ENCODE data around the gene PXMP4.

Gene PXMP4

DNA sequence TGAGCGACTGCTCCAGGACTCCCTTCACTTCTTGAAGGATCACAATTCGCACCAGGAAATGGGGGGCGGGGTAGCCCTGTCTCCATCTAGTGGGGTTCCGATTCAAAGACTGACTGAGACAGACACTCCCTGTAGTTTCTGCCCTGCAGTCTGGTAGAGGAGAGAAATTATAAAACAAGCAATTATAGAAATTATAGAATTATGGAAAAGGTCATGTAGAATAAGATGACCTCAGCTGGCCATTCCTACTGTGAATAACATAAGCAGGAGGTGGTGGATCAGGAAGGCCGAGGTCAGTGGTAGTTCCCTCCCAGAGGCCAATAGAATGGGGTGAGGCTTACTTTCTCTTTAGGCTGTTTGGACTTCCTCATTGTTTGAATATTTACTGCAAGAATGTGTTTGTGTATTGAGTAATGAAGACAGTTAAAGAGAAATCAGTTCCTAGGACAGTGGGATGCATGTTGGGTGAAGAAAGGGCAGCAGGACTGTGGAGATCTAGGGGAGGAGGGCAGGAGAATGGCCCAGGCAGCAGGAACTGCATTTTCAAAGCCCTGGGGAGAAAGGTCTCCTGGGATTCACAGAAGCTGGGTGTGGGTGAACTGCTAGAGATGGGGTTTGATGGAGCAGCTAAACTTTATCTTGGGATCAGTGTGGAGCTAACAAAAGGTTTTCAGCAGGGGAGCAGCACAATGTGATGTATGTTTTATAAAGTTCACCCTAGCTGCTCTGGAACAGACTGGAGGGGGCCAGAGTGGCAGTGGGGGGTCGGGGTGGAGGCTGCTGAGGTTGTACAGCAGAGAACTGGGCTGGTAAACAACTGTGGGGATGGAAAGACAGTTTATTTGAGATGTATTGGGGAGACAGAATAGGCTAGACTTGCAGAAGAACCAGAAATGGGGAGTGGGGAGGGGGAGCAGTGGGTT is 13.8 kb upstream of the PXMP4 start:
- TF ChIP-seq USF1 (IDR thresholded peaks at IDR 0.05) (no peak), TCF12 (IDR thresholded peaks at IDR 0.05; ENCODE audit: low read depth) (no peak), EGR1 (IDR thresholded peaks at IDR 0.05) (no peak), CEBPB (IDR thresholded peaks at IDR 0.05) (peak; percentile 63), EP300 (IDR thresholded peaks at IDR 0.05; ENCODE audit: borderline replicate concordance) (no peak), TEAD4 (IDR thresholded peaks at IDR 0.05) (peak; percentile 80), YY1 (IDR thresholded peaks at IDR 0.05; ENCODE audit: low read depth) (no peak), ZBTB7A (IDR thresholded peaks at IDR 0.05; ENCODE audit: low read depth) (no peak), RAD21 (IDR thresholded peaks at IDR 0.05; ENCODE audit: low read depth) (no peak), TAF1 (IDR thresholded peaks at IDR 0.05; ENCODE audit: low read depth) (no peak), CREB1 (IDR thresholded peaks at IDR 0.05; ENCODE audit: low read depth) (no peak), FOXM1 (IDR thresholded peaks at IDR 0.05; ENCODE audit: borderline replicate concordance, low read depth) (no peak)
- TF ChIP-seq, protein P1, sequence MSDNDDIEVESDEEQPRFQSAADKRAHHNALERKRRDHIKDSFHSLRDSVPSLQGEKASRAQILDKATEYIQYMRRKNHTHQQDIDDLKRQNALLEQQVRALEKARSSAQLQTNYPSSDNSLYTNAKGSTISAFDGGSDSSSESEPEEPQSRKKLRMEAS (IDR thresholded peaks at IDR 0.05) = no peak
- TF ChIP-seq, protein P2, sequence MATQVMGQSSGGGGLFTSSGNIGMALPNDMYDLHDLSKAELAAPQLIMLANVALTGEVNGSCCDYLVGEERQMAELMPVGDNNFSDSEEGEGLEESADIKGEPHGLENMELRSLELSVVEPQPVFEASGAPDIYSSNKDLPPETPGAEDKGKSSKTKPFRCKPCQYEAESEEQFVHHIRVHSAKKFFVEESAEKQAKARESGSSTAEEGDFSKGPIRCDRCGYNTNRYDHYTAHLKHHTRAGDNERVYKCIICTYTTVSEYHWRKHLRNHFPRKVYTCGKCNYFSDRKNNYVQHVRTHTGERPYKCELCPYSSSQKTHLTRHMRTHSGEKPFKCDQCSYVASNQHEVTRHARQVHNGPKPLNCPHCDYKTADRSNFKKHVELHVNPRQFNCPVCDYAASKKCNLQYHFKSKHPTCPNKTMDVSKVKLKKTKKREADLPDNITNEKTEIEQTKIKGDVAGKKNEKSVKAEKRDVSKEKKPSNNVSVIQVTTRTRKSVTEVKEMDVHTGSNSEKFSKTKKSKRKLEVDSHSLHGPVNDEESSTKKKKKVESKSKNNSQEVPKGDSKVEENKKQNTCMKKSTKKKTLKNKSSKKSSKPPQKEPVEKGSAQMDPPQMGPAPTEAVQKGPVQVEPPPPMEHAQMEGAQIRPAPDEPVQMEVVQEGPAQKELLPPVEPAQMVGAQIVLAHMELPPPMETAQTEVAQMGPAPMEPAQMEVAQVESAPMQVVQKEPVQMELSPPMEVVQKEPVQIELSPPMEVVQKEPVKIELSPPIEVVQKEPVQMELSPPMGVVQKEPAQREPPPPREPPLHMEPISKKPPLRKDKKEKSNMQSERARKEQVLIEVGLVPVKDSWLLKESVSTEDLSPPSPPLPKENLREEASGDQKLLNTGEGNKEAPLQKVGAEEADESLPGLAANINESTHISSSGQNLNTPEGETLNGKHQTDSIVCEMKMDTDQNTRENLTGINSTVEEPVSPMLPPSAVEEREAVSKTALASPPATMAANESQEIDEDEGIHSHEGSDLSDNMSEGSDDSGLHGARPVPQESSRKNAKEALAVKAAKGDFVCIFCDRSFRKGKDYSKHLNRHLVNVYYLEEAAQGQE (IDR thresholded peaks at IDR 0.05; ENCODE audit: low read depth) = no peak

DNA sequence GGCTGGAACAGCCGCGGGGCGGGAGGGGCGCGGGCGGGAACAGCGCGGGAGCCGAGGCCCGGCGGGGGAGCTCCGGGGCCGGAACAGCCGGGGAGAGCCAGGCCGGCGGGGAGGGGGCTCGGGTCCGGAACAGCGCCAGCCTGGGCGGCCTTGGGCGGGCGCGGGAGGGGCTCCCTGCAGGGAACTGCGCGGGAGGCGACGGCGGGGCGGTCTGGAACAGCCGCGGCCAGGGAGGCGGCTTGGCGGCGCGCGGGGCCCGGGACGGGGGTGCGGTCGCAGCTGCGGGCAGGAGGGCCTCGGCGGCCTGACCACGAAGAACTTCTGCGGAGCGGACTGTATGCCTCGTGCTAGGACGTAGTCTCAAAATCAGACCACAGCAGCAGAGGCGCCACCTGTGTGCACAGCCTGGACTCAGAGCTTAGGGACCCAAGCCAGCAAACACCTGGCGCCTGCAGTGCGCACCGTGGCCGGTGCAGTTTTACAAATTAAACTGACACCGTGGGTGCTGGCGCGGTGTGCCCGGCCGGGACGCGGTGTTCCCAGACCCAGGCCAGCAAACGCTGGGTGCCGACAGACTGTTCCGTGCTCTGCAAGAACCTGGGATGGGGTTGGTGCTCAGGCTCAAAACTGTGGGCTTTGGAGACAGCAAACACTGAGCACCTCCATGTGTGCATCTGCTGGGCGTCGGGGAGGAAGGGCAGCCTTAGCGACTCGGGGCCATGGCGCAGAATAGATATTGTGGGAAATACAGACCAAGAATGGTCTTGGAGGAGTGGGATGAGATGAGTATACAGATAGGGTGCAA is 12.3 kb upstream of the PXMP4 start:
- TF ChIP-seq NFIC (IDR thresholded peaks at IDR 0.05) (peak; percentile 48; the same call in 1 of the 2 replicates), YY1 (IDR thresholded peaks at IDR 0.05; ENCODE audit: low read depth) (peak; percentile 59), RAD21 (IDR thresholded peaks at IDR 0.05; ENCODE audit: low read depth) (0 out of 2 replicates have a peak, but pooled peaks have one; percentile 9), FOXM1 (IDR thresholded peaks at IDR 0.05; ENCODE audit: borderline replicate concordance, low read depth) (no peak), EGR1 (IDR thresholded peaks at IDR 0.05) (peak; percentile 33), EP300 (IDR thresholded peaks at IDR 0.05; ENCODE audit: borderline replicate concordance) (peak; percentile 99), TCF12 (IDR thresholded peaks at IDR 0.05; ENCODE audit: low read depth) (peak; percentile 80), USF1 (IDR thresholded peaks at IDR 0.05) (no peak), TAF1 (IDR thresholded peaks at IDR 0.05; ENCODE audit: low read depth) (peak; percentile 67; the same call in 1 of the 2 replicates), CREB1 (IDR thresholded peaks at IDR 0.05; ENCODE audit: low read depth) (no peak), CEBPB (IDR thresholded peaks at IDR 0.05) (no peak), ZBTB7A (IDR thresholded peaks at IDR 0.05; ENCODE audit: low read depth) (no peak), TEAD4 (IDR thresholded peaks at IDR 0.05) (no peak)
- TF ChIP-seq, protein P2 (IDR thresholded peaks at IDR 0.05; ENCODE audit: low read depth) = no peak; the same call in 1 of the 2 replicates
- TF ChIP-seq, protein P1 (IDR thresholded peaks at IDR 0.05) = peak; percentile 84; the same call in 1 of the 2 replicates

DNA sequence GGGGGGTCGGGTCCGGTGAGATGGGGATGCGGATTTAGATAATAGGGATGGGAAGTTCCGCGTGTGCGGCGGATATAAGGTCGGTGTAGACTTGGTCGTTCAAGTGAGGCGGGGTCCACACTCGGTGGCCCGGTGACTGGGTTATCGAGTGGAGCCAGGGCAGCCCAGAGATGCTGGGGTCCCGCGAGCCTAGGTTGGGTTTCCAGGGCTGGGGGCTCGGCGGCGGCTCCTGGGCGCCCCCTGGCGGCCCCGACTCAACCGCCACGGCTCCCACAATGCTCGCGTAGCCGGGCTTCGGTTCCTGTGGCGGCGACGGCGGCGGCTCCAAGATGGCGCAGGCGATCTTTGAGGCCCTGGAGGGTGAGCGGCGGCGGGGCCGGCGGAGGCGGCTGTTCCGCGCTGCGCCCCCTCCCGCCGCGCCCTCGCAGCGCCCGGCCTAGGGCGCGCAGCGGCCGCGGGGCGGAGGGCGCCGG is 11.6 kb upstream of the PXMP4 start, which contains the start of gene ZNF341:
Gene ZNF341 (plus strand): TSS at position 304 of the 473 bp plus-strand sequence. CDS start 26 bp downstream, at position 330.
- TF ChIP-seq RAD21 (IDR thresholded peaks at IDR 0.05; ENCODE audit: low read depth) (peak; percentile 66), TAF1 (IDR thresholded peaks at IDR 0.05; ENCODE audit: low read depth) (peak; percentile 70; the same call in 1 of the 2 replicates), YY1 (IDR thresholded peaks at IDR 0.05; ENCODE audit: low read depth) (peak; percentile 92)
- TF ChIP-seq, protein P2 (IDR thresholded peaks at IDR 0.05; ENCODE audit: low read depth) = no peak
